Prostate gland (tissue), 2 donors: ENCODE data around the gene GPR3. TPM values are rescaled to one million over a fixed set of nuclear protein-coding genes. Genes with fewer than 3 reads are reported as not detected.

Source experiments
- DNase-seq: peaks from one replicate; pipeline ENCODE4 v3.0.0-alpha.2; 2019; ENCODE audit warnings: low spot score
- H3K27ac ChIP-seq, 2 donors: fragments of 200-600 bp; sonication (generic); 2 replicates each; pipeline ENCODE4 v1.5.1; 2017 to 2019
- H3K27me3 ChIP-seq: fragments of 200-600 bp; sonication (generic); replicated peaks from 2 replicates; pipeline ENCODE4 v1.5.1; 2019; ENCODE audit not compliant: insufficient read depth
- H3K36me3 ChIP-seq, 2 donors: fragments of 200-600 bp; sonication (generic); 1 replicate in 1 of 2; 2 replicates in 1 of 2; pipeline versions ENCODE4 v1.5.1 to v1.8.1; 2017 to 2019
- H3K4me1 ChIP-seq: fragments of 200-600 bp; sonication (generic); replicated peaks from 2 replicates; pipeline ENCODE4 v1.5.1; 2019
- H3K4me3 ChIP-seq, 2 donors: fragments of 200-600 bp; sonication (generic); 2 replicates each; pipeline ENCODE4 v1.5.1; 2017 to 2019
- H3K9me3 ChIP-seq: fragments of 200-600 bp; sonication (generic); 2 replicates; pipeline ENCODE4 v1.5.1; 2017
- POLR2A ChIP-seq: fragments of 450-650 bp; IDR thresholded peaks from one replicate; pipeline ENCODE4 v1.6.1; 2016; ENCODE audit warnings: antibody characterized with exemption, mild to moderate bottlenecking
- POLR2AphosphoS5 ChIP-seq: sonication (generic); formaldehyde crosslinking; IDR thresholded peaks from one replicate; pipeline ENCODE4 v1.6.1; 2017; ENCODE audit warnings: antibody characterized with exemption
- WGBS: methylation state at CpG from one replicate; pipeline ENCODE4 v1.1.5; 2018; 5-methylcytosine and 5-hydroxymethylcytosine counted together
- intact Hi-C: fragments of 100-400 bp; cut with DNase I; formaldehyde crosslinking; loops from one replicate; pipeline ENCODE4 v1.14.2; 2022
- total RNA-seq, 2 donors: library from RNA; depleted of rRNA; stranded (reverse); fragments of >200 nt; gene quantifications; one replicate each; pipeline ENCODE4 v1.1.0, GENCODE V29; 2016
- TF ChIP-seq, protein P1 (sequence below), 4 experiments: fragments of 200-600 bp in 2 of 4; fragments of 450-650 bp in 2 of 4; sonication (generic) in 2 of 4; IDR thresholded peaks; 1 replicate in 3 of 4; 2 replicates in 1 of 4; pipeline ENCODE4 v1.5.1; 2016 to 2019; ENCODE audit warnings: antibody characterized with exemption in 4 of 4, mild to moderate bottlenecking in 2 of 4, moderate library complexity in 2 of 4

The GPR3 gene
- total RNA-seq, 2 donors from 2014 or later: 0.14 to 0.57 TPM

DNA sequence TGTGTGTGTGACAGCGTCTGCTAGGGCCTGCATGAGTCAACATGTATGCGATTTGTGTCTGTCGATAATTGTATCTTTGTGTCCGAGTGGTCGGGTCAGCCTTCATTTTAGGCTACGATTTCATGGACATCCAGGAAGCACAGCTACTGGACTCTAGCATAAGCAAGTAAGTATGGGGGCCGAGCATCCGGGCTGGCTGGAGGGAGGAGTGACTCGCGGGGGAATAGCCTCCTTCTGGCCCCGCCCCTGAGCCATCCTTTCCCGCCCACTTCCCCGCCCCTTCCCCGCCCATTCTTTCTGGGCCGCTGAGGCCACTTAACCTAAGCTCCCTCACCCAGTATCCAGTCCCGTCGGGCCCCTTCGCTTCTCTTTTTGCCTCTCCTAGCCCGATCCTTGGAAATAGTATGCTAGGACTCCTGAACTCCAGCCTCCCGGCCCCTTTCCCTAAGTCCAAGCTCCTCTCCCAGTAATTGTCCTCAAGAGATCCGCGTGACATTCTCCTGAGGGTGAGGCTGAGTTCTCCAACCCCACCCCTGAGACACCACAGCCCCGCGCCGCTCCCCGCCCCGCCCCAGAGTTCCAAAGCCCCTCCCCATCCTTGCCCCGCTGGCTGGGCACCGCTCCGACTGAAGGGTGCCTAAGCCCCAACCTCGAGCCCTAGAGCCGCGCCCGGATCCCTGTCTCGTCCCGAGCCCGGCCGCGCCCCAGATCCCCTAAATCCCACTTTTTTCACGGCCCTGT, 26.9 kb upstream of the GPR3 start:
- no peaks in the 10 kb centered on the region for H3K9me3 ChIP-seq
- peak; percentile 56 for TF ChIP-seq POLR2AphosphoS5
- peak; percentile 56 for TF ChIP-seq POLR2A
- TF ChIP-seq, protein P1, sequence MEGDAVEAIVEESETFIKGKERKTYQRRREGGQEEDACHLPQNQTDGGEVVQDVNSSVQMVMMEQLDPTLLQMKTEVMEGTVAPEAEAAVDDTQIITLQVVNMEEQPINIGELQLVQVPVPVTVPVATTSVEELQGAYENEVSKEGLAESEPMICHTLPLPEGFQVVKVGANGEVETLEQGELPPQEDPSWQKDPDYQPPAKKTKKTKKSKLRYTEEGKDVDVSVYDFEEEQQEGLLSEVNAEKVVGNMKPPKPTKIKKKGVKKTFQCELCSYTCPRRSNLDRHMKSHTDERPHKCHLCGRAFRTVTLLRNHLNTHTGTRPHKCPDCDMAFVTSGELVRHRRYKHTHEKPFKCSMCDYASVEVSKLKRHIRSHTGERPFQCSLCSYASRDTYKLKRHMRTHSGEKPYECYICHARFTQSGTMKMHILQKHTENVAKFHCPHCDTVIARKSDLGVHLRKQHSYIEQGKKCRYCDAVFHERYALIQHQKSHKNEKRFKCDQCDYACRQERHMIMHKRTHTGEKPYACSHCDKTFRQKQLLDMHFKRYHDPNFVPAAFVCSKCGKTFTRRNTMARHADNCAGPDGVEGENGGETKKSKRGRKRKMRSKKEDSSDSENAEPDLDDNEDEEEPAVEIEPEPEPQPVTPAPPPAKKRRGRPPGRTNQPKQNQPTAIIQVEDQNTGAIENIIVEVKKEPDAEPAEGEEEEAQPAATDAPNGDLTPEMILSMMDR (IDR thresholded peaks at IDR 0.05): no peak
- intact Hi-C loops: no loop called here
- peaks cover 15% of the 10 kb centered on the region for H3K4me1 ChIP-seq
- H3K27ac ChIP-seq: peak overlapping the region; percentile 99
- whole genome bisulfite sequencing: under 1% methylated on average over 38 of the region's 40 CpGs
- peak overlapping the region; percentile 66 to 74 for H3K4me3 ChIP-seq
- no peaks in the 10 kb centered on the region for H3K27me3 ChIP-seq
- DNase-seq: peak; percentile 90
- H3K36me3 ChIP-seq: peaks cover 0 to 13% of the 10 kb centered on the region in 2 donors

DNA sequence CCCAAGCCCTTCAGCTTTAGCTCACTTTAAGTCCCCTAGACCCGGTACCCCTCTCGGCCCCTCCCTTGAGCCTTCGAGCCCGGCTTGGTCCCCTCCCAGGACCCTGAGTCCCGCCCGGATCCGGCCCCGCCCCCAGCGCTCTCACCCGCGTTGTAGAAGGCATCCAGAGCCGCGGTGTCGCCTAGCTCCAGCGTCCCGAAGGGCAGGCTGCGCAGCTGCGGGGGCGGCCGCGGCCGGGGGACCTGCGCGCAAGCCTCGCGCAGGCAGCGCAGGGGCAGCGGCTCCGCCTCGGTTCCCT, 26.4 kb upstream of the GPR3 start:
- H3K36me3 ChIP-seq: peaks cover 0 to 13% of the 10 kb centered on the region in 2 donors
- TF ChIP-seq, protein P1 (IDR thresholded peaks at IDR 0.05): no peak
- TF ChIP-seq POLR2A: peak; percentile 54
- peak; percentile 81 for DNase-seq
- H3K9me3 ChIP-seq: no peaks in the 10 kb centered on the region
- 1% methylated on average over 14 of the region's 30 CpGs for WGBS
- H3K4me3 ChIP-seq: peak overlapping the region; percentile 66 to 74
- H3K27me3 ChIP-seq: no peaks in the 10 kb centered on the region
- peaks cover 15% of the 10 kb centered on the region for H3K4me1 ChIP-seq
- intact Hi-C loops: no loop called here
- peak overlapping the region; percentile 99 for H3K27ac ChIP-seq

DNA sequence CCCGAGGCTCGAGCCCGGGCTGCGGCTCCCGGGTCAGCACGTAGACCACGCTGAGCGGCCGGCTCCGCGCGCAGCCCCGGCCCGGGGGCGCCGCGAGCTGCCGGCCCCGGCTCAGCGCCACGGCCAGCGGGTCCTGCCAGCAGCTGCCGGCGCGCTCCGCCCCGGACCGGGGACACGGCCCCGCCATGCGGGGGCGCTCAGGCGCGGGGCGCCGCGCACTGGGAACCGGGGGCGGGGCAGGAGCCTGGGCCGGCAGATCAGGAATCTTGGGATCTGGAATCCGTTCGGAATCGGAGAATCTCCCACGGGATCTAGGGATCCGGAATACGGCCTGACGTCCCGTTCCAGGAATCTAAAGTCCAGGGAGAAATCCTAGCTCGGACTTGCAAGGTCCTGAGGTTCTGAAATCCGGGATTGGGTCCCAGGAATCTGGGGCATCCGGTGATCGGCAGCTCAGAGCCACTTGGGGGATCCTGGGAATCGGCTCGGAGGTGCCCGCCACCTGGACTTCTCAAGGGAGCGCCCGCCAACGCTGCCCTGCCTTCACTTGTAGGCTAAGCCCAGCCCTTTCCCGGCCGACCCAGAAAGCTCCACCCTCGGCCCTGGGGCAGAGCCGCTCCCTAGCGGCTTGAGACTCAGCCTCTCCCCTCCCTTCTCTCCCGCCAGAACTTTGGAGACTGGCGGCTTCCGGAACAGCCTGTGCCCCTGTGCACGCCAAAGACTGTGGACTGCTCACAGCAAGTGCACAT, 25.8 kb upstream of the GPR3 start, which contains the start of gene MAP3K6:
Gene MAP3K6, minus strand, starts transcription at position 551 of the 749 bp plus-strand sequence. Its CDS starts 364 bp downstream, at position 187.
- WGBS: under 1% methylated on average over 25 of the region's 67 CpGs
- TF ChIP-seq, protein P1 (IDR thresholded peaks at IDR 0.05): peak in 3 of 4 experiments; percentile 10 to 59 (median 51)
- peak; percentile 93 for TF ChIP-seq POLR2AphosphoS5
- TF ChIP-seq POLR2A: peak; percentile 89
- DNase-seq: peak; percentile 93
- Histone ChIP-seq H3K4me3 (peak within 1 kb of the TSS; percentile 66 to 74), H3K27ac (peak within 1 kb of the TSS; percentile 99), H3K27me3 (no peaks in the 10 kb centered on the region), H3K36me3 (peaks cover 0 to 13% of the 10 kb centered on the region in 2 donors), H3K9me3 (no peaks in the 10 kb centered on the region), H3K4me1 (peaks cover 15% of the 10 kb centered on the region)
- intact Hi-C loops: no loop called here

DNA sequence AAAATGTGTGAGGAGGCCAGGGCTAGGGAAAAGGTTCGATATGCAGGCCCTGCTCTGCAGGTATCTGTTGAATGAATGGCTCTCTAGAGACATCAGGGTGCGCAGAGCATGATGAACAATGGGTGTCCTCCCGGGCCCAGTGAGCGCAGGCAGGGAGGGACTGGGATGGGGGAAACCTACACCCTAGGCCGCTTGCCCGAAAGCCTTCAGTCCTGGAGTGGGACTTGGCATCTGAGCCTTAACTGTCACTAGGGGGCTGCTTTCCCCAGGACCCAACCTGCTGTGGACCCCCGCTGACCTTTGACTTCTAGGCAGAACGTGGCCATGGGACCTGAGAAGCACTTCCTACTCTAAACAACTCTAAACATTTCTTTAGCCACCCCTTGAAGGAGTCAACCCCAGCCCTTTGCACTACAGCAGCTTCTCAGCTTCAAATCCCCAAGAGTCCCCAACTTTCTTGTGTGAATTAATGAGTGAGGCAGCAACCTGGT, 25.2 kb upstream of the GPR3 start:
- no peaks in the 10 kb centered on the region for H3K27me3 ChIP-seq
- peak overlapping the region; percentile 99 for H3K27ac ChIP-seq
- H3K4me1 ChIP-seq: peaks cover 15% of the 10 kb centered on the region
- intact Hi-C loops: no loop called here
- no peak for TF ChIP-seq POLR2AphosphoS5
- TF ChIP-seq, protein P1 (IDR thresholded peaks at IDR 0.05): no peak
- TF ChIP-seq POLR2A: no peak
- peak overlapping the region; percentile 66 to 74 for H3K4me3 ChIP-seq
- H3K36me3 ChIP-seq: peaks cover 0 to 12% of the 10 kb centered on the region in 2 donors
- no peaks in the 10 kb centered on the region for H3K9me3 ChIP-seq
- no peak for DNase-seq
- 27% methylated on average over 8 of the region's 8 CpGs for WGBS
